ENCODE results near the gene MAPKAPK2.
A peak's percentile ranks its signal among the peaks of the same experiment; 100 is the strongest.

MAPKAPK2 gene

DNA sequence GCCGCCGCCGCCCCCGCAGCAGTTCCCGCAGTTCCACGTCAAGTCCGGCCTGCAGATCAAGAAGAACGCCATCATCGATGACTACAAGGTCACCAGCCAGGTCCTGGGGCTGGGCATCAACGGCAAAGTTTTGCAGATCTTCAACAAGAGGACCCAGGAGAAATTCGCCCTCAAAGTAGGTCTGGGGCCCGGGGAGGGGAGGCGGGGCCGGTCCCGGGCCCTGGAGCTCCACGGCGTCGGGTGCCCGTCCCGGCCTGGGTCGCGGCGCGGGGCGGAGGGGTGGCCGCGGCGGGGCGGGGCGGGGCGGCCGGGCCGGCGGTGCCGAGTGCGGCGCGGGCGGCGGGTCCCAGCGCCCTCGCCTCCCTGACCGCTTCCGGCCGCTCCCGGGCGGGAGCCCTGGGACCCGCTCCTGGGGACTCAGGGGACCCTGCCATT is 646 bp downstream of the MAPKAPK2 start:
- H3K4me3 ChIP-seq (IDR thresholded peaks at IDR 0.05; ENCODE audit: insufficient read depth, low read depth, low read length): peak overlapping the region; percentile 95

DNA sequence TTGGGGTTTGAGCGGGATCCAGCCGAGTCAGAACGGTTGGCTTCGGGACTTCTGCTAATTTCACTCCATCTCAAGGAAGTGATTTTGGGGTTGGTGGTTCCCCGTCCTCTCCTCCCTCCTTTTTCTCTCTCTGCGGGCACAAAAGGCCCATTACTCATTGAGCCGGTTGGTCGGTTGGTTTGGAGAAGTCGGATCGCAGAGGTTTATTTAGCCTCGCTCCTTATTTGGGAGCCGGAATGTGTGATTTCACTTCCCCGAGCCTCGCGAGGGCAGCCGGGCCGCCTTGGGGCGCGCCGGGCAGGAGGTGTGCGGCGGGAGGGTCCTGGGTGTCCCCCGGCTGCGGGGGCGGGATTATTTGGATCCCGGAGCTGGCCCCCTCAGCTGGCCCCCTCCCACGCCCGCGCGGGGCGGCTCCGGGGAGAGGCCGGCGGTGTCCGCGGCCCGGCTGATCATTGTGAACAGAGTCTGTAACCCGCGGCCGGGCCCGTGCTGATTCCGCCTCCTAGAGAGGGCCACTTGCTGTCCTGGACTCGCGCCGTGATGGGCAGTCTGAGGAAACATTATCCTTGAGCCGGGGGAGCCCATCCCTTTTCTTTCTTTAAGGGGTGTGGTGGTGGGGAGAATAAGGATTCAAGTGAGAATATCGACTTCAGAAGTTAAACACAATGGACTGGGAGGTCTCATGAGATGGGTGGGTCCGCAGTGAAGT is 1.2 kb downstream of the MAPKAPK2 start:
- Histone ChIP-seq H4K20me1 (ENCODE audit: insufficient read depth) (0 out of 2 replicates have a peak, but pooled peaks cover 3% of the 10 kb centered on the region), H3K4me1 (ENCODE audit: low read depth, poor library complexity, severe bottlenecking) (peaks cover 28% of the 10 kb centered on the region), H3K79me2 (ENCODE audit: insufficient read depth, low read depth) (peaks cover 29% of the 10 kb centered on the region; the same call in 1 of the 2 replicates)

More for the DNA sequence above, 646 bp downstream of the MAPKAPK2 start:
- H3K4me2 ChIP-seq: peak overlapping the region; percentile 74
- TF ChIP-seq, protein P1, sequence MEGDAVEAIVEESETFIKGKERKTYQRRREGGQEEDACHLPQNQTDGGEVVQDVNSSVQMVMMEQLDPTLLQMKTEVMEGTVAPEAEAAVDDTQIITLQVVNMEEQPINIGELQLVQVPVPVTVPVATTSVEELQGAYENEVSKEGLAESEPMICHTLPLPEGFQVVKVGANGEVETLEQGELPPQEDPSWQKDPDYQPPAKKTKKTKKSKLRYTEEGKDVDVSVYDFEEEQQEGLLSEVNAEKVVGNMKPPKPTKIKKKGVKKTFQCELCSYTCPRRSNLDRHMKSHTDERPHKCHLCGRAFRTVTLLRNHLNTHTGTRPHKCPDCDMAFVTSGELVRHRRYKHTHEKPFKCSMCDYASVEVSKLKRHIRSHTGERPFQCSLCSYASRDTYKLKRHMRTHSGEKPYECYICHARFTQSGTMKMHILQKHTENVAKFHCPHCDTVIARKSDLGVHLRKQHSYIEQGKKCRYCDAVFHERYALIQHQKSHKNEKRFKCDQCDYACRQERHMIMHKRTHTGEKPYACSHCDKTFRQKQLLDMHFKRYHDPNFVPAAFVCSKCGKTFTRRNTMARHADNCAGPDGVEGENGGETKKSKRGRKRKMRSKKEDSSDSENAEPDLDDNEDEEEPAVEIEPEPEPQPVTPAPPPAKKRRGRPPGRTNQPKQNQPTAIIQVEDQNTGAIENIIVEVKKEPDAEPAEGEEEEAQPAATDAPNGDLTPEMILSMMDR (conservative IDR thresholded peaks at IDR 0.05; ENCODE audit: low read depth, low read length): no peak
- H3K9ac ChIP-seq: peak overlapping the region; percentile 33; the same call in 1 of the 2 replicates
- peaks cover 27% of the 10 kb centered on the region; the same call in 1 of the 2 replicates for H3K27me3 ChIP-seq (ENCODE audit: insufficient read depth, low read depth)
- peaks cover 23% of the 10 kb centered on the region; the same call in 1 of the 2 replicates for H3K79me2 ChIP-seq (ENCODE audit: insufficient read depth, low read depth)
- peak overlapping the region; percentile 68 for H2AFZ ChIP-seq (ENCODE audit: low read depth)
- 0 out of 2 replicates have a peak, but pooled peaks cover 3% of the 10 kb centered on the region for H4K20me1 ChIP-seq (ENCODE audit: insufficient read depth)
- no peaks in the 10 kb centered on the region for H3K36me3 ChIP-seq (ENCODE audit: insufficient read depth)
- no peak overlapping the region for H3K27ac ChIP-seq
- H3K4me1 ChIP-seq (ENCODE audit: low read depth, poor library complexity, severe bottlenecking): peaks cover 30% of the 10 kb centered on the region

DNA sequence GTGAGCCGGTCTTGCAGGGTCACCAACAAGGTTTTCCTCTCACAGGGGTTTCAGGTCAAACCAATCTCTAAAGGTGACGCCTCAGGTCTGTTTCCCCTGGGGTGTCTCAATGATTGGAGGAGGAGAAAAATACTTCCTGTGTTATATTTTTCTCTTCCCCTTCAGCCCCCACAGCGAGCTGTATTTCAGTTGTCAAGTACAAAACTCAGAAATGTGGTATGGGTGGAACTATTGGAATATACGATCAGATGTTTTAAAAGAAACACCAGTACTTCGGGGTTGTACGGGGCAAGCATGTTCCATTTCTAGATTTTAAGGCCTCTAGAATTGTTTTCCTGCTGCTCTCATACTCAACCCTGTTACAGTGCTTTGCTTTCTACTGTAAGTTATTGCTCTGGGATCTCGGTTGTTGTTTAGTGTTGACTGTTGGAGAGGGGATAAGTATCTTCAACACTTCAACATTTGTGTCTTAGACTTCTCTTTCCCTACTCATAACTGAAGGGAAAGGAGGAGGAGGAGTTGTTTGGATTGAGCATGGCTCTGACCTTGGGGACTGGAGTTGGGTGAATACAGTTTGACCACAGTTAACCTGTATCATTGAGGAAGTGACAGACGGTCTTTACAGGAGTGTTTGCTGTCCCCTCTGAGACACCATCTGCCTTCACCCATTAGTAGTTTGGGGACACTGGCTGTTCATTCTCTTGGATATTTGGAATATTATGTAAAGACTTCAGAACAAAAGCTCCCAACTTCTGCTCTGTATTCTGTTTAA is 2.0 kb downstream of the MAPKAPK2 start:
- peak overlapping the region; percentile 74 for H3K4me2 ChIP-seq
- peak overlapping the region; percentile 33; the same call in 1 of the 2 replicates for H3K9ac ChIP-seq
- no peaks in the 10 kb centered on the region for H3K36me3 ChIP-seq (ENCODE audit: insufficient read depth)
- H3K79me2 ChIP-seq (ENCODE audit: insufficient read depth, low read depth): peaks cover 29% of the 10 kb centered on the region; the same call in 1 of the 2 replicates
- H3K4me3 ChIP-seq (IDR thresholded peaks at IDR 0.05; ENCODE audit: insufficient read depth, low read depth, low read length): peak overlapping the region; percentile 95
- peaks cover 27% of the 10 kb centered on the region; the same call in 1 of the 2 replicates for H3K27me3 ChIP-seq (ENCODE audit: insufficient read depth, low read depth)
- H3K27ac ChIP-seq: no peak overlapping the region
- H2AFZ ChIP-seq (ENCODE audit: low read depth): no peak overlapping the region; the same call in 1 of the 2 replicates
- TF ChIP-seq, protein P1 (conservative IDR thresholded peaks at IDR 0.05; ENCODE audit: low read depth, low read length): no peak
- 0 out of 2 replicates have a peak, but pooled peaks cover 3% of the 10 kb centered on the region for H4K20me1 ChIP-seq (ENCODE audit: insufficient read depth)
- H3K4me1 ChIP-seq (ENCODE audit: low read depth, poor library complexity, severe bottlenecking): peaks cover 28% of the 10 kb centered on the region

More for the DNA sequence above, 1.2 kb downstream of the MAPKAPK2 start:
- H3K4me3 ChIP-seq (IDR thresholded peaks at IDR 0.05; ENCODE audit: insufficient read depth, low read depth, low read length): peak overlapping the region; percentile 95
- H3K4me2 ChIP-seq: peak overlapping the region; percentile 74
- H3K36me3 ChIP-seq (ENCODE audit: insufficient read depth): no peaks in the 10 kb centered on the region
- TF ChIP-seq, protein P1 (conservative IDR thresholded peaks at IDR 0.05; ENCODE audit: low read depth, low read length): no peak
- no peak overlapping the region for H3K27ac ChIP-seq
- H3K9ac ChIP-seq: peak overlapping the region; percentile 33; the same call in 1 of the 2 replicates
- H3K27me3 ChIP-seq (ENCODE audit: insufficient read depth, low read depth): peaks cover 27% of the 10 kb centered on the region; the same call in 1 of the 2 replicates
- peak overlapping the region; percentile 68 for H2AFZ ChIP-seq (ENCODE audit: low read depth)

DNA sequence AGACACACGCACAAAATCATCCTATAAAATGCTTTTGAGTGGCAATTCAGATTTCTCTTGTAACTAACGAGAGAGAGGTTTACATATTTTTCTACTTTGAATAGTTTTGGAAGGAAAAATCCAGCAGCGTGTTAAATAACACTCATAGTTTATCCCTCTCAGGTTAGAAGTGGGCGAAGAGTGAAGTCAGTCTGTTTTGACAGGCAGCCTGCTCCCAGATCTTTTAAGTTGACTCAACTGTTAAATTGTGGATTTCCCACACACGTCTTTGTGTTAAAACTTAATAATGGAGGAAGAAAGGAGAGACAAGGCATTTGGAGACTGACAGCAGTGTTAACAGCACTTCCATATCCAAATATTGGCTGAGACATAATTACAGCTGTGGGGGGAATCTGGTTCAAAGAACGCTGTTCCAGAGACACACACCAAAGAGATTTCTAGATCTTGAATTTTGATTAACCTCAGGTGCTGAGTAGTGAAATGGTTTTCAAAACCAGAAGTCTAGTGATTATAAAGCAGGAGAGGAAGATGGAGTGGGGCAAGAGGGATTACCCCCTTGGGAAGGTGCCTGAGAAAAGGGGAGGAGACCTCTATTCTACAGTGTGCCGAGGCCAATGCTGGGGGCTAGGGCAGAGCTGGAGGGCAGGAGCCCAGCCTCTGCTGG is 2.7 kb downstream of the MAPKAPK2 start:
- peaks cover 29% of the 10 kb centered on the region; the same call in 1 of the 2 replicates for H3K79me2 ChIP-seq (ENCODE audit: insufficient read depth, low read depth)

More for the DNA sequence above, 2.7 kb downstream of the MAPKAPK2 start:
- H3K36me3 ChIP-seq (ENCODE audit: insufficient read depth): no peaks in the 10 kb centered on the region
- TF ChIP-seq, protein P1 (conservative IDR thresholded peaks at IDR 0.05; ENCODE audit: low read depth, low read length): no peak
- no peak overlapping the region for H3K9ac ChIP-seq
- H4K20me1 ChIP-seq (ENCODE audit: insufficient read depth): 0 out of 2 replicates have a peak, but pooled peaks cover 3% of the 10 kb centered on the region
- no peak overlapping the region for H2AFZ ChIP-seq (ENCODE audit: low read depth)
- no peak overlapping the region for H3K4me3 ChIP-seq (IDR thresholded peaks at IDR 0.05; ENCODE audit: insufficient read depth, low read depth, low read length)
- peaks cover 29% of the 10 kb centered on the region for H3K4me1 ChIP-seq (ENCODE audit: low read depth, poor library complexity, severe bottlenecking)
- H3K27me3 ChIP-seq (ENCODE audit: insufficient read depth, low read depth): peaks cover 27% of the 10 kb centered on the region; the same call in 1 of the 2 replicates
- H3K27ac ChIP-seq: no peak overlapping the region
- peak overlapping the region; percentile 74; the same call in 1 of the 2 replicates for H3K4me2 ChIP-seq

Measured in KMS-11 (cell line).